CD1c-positive myeloid dendritic cell (primary cell): ENCODE measurements around the gene C2orf15.
"Not testable (repeated sequence)": the region's sequence is repeated elsewhere in the genome, so short reads cannot be mapped to it uniquely, and the experiment has no call there.

Source experiments
- DNase-seq: peaks from one replicate; pipeline ENCODE4 v3.0.0-alpha.2; 2016; ENCODE audit errors: extremely low spot score

Gene C2orf15

GRCh38 chr2:99141110-99142108, at the start of gene C2orf15:
Gene C2orf15, plus strand, starts transcription at chr2:99141707. Its CDS starts 8,852 bp downstream, at chr2:99150559.
- peak; percentile 90 for DNase-seq

GRCh38 chr2:99096728-99097127, 44.8 kb upstream of the C2orf15 start:
- DNase-seq: no peak

- no peak for DNase-seq
These were observed 39.8 kb upstream of the C2orf15 start for GRCh38 chr2:99101697-99102096.

- DNase-seq: no peak
These were observed 37.5 kb upstream of the C2orf15 start for GRCh38 chr2:99104006-99104405.

GRCh38 chr2:99106913-99107312, 34.6 kb upstream of the C2orf15 start:
- no peak for DNase-seq

- no peak for DNase-seq
These were observed 30.3 kb upstream of the C2orf15 start for GRCh38 chr2:99111236-99111635.

GRCh38 chr2:99111945-99112344, 29.6 kb upstream of the C2orf15 start:
- DNase-seq: no peak

GRCh38 chr2:99112617-99113016, 28.9 kb upstream of the C2orf15 start:
- DNase-seq: no peak

- DNase-seq: no peak
These were observed 13.5 kb upstream of the C2orf15 start for GRCh38 chr2:99127981-99128380.

GRCh38 chr2:99135044-99135556, 6.4 kb upstream of the C2orf15 start:
- DNase-seq: not testable (repeated sequence)

- DNase-seq: no peak
These were observed 2.5 kb upstream of the C2orf15 start for GRCh38 chr2:99139003-99139402.

GRCh38 chr2:99140056-99140859, 1.2 kb upstream of the C2orf15 start:
- no peak for DNase-seq

- peak; percentile 48 for DNase-seq
These were observed 722 bp upstream of the C2orf15 start for GRCh38 chr2:99140860-99141109.

- peak; percentile 38 for DNase-seq
These were observed 9.2 kb downstream of the C2orf15 start for GRCh38 chr2:99150706-99151105.

- no peak for DNase-seq
These were observed 10.8 kb downstream of the C2orf15 start for GRCh38 chr2:99152199-99152895.

GRCh38 chr2:99153921-99154604, 12.6 kb downstream of the C2orf15 start:
- no peak for DNase-seq

- DNase-seq: peak; percentile 95
These were observed 13.4 kb downstream of the C2orf15 start, which contains the start of the genes LIPT1 and TSGA10 for GRCh38 chr2:99154643-99155536. Gene LIPT1, plus strand, starts transcription at chr2:99154967. Its CDS starts 6,991 bp downstream, at chr2:99161958. Gene TSGA10, minus strand, starts transcription at chr2:99154942. Its CDS starts 45,503 bp downstream, at chr2:99109439.

- DNase-seq: no peak
These were observed 15.4 kb downstream of the C2orf15 start for GRCh38 chr2:99156891-99157290.

- DNase-seq: no peak
These were observed 17.1 kb downstream of the C2orf15 start for GRCh38 chr2:99158599-99158998.

- DNase-seq: no peak
These were observed 18.1 kb downstream of the C2orf15 start for GRCh38 chr2:99159594-99159993.
